Camera-type eye (tissue), 1 donor: ENCODE measurements around the gene ATP6V0C. TPM values are rescaled to one million over a fixed set of nuclear protein-coding genes. Genes with fewer than 3 reads are reported as not detected.

Experiments
- total RNA-seq: library from RNA; depleted of rRNA; stranded (reverse); fragments of >200 nt; gene quantifications from one replicate; pipeline ENCODE4 v1.2.3, GENCODE V29; 2014

Gene ATP6V0C
- total RNA-seq, result 45.1 TPM

DNA sequence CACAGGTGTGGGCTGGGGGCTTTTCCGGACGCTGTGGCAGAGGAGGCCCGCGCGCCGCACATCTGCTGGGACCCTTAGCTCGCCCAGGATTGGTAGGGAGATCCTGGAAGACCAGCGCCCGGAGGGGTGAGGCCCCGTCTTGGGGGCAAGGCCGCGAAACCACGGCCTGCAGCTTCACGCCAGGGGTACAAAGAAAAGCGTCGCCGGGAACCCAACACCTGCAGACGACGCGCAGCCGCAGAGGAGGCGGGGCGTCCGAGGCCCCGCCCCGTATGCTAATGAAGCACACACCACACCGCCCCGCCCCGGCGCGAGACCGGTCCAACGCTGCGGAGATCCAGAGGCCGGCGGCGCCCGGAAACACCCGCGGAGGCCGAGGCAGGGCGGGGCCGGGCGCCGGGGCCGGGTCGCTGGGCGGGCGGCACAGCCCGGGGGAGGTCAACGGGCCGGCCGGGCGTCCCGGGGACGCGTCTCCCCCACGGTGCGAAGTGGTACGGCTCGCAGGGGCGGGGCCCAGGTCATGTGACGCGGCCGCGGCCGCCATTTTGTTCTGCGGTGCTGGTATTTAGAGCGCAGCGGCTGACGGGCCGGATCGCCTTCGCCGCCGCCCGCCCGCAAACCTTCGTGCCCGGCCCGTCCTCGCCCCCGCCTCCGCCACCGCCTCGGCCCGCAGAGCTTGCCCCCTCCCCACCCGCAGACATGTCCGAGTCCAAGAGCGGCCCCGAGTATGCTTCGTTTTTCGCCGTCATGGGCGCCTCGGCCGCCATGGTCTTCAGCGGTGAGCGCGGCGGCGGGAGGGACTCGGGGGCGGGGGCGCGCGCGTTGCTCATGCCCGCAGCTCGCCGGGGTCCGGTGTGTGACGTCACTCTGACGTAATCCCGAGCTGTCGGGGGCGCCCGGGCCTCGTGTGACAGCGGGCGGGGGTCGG lies at the start of gene ATP6V0C:
Gene ATP6V0C (plus strand): TSS at position 548 of the 928 bp plus-strand sequence. CDS start 152 bp downstream, at position 700.

DNA sequence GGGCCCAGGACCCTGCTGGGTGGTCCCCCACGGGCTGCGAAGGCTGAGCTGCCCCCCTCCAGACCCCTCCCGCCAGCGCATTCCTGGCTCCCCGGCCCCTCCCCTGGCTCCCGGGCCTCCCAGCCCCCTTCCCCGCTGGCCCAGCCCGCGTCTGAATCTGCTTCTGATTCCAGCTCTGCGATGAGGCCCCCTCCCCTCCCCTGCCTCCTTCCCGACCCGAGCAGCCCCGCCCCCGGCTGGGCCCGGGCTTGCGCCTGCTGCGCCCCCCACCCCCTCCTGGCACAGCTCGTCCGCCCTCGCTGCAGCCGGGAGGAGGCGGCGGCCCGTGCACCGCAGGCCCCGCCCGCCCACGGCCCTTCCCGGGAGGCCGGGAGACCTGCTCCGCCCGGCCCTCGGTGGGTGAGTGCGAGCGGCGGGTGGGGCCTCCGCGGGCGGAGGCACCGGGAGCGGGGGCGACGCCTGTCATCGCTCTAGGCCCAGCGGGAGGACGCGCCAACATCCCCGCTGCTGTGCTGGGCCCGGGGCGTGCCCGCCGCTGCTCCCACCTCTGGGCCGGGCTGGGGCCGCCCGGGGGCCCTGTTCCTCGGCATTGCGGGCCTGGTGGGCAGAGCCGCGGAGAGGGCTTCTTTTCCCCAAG lies 42.6 kb upstream of the ATP6V0C start, which contains the start of gene NTN3:
Gene NTN3 (plus strand): TSS at position 282 of the 637 bp plus-strand sequence. CDS start 405 bp downstream, outside the sequence.

DNA sequence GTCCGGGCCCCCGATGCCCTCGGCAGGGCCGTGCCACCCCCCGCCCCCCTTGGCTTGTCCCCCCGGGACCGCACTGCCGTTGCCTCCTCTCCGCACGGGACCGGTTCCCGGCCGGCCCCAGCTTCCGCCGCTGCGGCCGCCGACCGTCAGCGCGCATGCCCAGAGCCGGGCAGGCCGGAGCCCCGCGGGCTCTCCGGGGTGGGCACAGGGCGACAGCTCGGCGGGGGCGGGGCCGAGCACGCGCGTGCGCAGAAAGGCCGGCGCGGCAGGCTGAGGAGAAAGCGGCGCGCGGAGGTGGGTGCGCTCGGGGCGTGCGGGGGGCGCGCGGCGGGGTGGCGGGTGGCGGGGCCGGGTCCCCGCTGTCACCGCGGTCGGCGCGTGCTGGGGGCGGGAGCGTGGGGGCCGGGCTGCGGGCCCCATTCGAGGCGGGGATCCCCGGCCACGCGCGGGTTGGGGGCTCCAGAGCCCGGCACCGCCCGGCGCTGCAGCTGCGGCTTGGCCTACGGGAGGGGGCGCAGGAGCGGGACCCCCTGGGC lies 38.8 kb upstream of the ATP6V0C start, which contains the start of gene TBC1D24:
Gene TBC1D24 (plus strand): TSS at position 251 of the 536 bp plus-strand sequence. CDS start 21,022 bp downstream, outside the sequence.

DNA sequence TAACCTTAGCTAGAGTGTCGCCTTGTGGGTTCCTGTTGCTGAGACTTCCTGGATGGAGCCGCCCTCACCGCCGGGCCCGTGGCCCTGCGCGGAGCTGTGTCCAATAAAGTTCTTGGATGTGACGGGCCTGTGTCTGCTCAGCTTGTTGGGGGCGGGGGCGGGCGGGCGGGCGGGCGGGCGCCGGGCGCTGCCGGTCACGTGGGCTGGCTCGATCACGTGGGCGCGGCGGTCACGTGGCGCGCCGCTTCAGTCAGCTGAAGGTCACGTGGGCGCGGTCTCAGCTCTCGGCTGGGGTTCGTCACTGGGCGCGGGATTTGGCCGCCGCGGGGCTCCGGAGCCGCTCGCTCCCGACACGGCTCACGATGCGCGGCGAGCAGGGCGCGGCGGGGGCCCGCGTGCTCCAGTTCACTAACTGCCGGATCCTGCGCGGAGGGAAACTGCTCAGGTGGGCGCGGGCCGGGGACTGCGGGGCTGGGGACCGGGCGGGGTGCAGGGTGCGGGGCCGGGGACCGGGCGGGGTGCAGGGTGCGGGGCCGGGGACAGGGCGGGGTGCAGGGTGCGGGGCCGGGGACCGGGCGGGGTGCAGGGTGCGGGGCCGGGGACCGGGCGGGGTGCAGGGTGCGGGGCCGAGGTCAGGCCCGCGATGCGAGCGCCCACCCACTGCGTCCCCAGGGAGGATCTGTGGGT lies 6.5 kb downstream of the ATP6V0C start, which contains the start of gene AMDHD2:
Gene AMDHD2 (plus strand): TSS at position 275 of the 687 bp plus-strand sequence. CDS start 88 bp downstream, at position 363.

DNA sequence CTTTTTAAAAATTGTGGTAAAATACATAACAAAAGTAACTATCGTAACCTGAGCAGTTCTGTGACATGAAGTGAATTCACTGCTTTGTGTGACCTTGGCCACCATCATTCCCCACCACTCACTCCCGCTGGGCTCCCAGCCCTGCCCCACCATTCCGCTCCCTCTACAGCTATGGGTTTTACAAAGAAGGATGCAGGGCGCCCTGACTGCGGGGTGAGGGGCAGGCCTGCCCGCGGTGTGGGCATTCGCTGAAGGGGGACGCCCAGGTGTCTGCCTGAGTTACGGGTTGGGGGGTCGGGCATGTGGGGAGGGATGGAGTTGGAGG lies 17.6 kb downstream of the ATP6V0C start, which contains the start of gene CEMP1:
Gene CEMP1 (minus strand): TSS at position 38 of the 325 bp plus-strand sequence. CDS start 335 bp downstream, outside the sequence.

DNA sequence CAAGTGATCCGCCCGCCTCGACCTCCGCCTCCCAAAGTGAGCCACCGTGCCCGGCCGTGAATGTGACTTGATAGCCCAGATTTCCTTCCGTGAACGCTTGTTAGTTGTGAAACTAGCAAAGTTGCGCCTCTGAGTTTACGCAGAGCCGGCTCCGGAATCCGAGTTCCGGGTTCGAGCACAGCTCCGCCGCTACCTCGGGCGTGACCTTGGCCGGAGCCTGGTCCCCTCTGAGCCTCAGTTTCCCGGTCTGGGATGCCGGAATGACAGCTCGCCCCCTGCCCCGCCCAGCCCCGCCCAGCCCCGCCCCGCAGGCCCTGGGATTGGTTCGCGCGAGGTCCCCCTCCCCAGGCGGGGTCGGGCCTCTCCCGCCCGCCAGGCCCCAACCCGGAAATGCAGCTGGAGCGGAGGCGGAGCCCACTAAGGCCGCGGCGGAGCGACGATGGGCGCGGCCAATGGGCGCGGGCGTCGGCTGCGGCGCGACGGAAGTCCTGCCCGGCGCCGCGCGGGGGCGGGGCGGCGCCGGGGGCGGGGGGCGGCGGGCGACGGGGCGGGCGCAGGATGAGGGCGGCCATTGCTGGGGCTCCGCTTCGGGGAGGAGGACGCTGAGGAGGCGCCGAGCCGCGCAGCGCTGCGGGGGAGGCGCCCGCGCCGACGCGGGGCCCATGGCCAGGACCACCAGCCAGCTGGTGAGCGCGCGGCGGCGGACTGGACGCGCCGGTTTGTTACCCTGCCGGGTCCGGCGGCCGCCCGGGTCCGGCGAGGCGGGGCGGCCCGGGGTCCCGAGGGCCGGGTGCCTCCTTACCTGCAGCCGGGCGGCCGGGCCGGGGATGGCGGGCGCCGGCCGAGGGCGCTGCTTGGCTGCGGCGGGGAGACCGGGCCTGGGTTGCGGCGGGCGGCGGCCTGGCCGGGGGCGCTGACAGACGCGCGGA lies 24.0 kb downstream of the ATP6V0C start, which contains the start of gene PDPK1:
Gene PDPK1 (plus strand): TSS at position 571 of the 929 bp plus-strand sequence. CDS start 92 bp downstream, at position 663.

Other genes with a start within 250 kb of the ATP6V0C start
- 117 TPM for gene RNPS1, start 245.8 kb upstream of the ATP6V0C start, total RNA-seq
- 25.3 TPM for gene ABCA3, start 173.2 kb upstream of the ATP6V0C start, total RNA-seq
- 10.2 TPM for gene CCNF, start 84.5 kb upstream of the ATP6V0C start, total RNA-seq
- gene TEDC2, start 53.8 kb upstream of the ATP6V0C start, total RNA-seq, result 7.0 TPM
- gene NTN3, start 42.7 kb upstream of the ATP6V0C start, total RNA-seq, result 17.4 TPM
- gene TBC1D24, start 38.8 kb upstream of the ATP6V0C start, total RNA-seq, result 46.5 TPM
- gene AMDHD2, start 6.4 kb downstream of the ATP6V0C start, total RNA-seq, result 31.7 TPM
- gene CEMP1, start 17.5 kb downstream of the ATP6V0C start, total RNA-seq, result not detected
- 35.7 TPM for gene PDPK1, start 24.1 kb downstream of the ATP6V0C start, total RNA-seq
- gene KCTD5, start 168.6 kb downstream of the ATP6V0C start, total RNA-seq, result 36.1 TPM
- gene PRSS27, start 206.3 kb downstream of the ATP6V0C start, total RNA-seq, result 2.0 TPM
- gene SRRM2, start 238.7 kb downstream of the ATP6V0C start, total RNA-seq, result 265 TPM